Ovary (tissue), 10 donors: Measurements from ENCODE around the gene MED13. TPM values are rescaled to one million over a fixed set of nuclear protein-coding genes. Genes with fewer than 3 reads are reported as not detected.

Experiments
- DNase-seq, 5 donors: peaks; one replicate each; pipeline ENCODE4 v3.0.0-alpha.2; 2019 to 2020
- H3K27ac ChIP-seq, 2 donors: fragments of 200-600 bp; one replicate each; pipeline versions ENCODE4 v1.5.1 to v1.8.0; 2019 to 2022
- H3K27me3 ChIP-seq: fragments of 200-600 bp; one replicate; pipeline ENCODE4 v1.8.0; 2022
- H3K36me3 ChIP-seq: fragments of 200-600 bp; sonication (generic); one replicate; pipeline ENCODE4 v1.5.1; 2019
- H3K4me1 ChIP-seq: one replicate; pipeline ENCODE4 v1.8.1; 2013; ENCODE audit warnings: mild to moderate bottlenecking, moderate library complexity; ENCODE audit not compliant: insufficient read depth
- H3K4me3 ChIP-seq: fragments of 200-600 bp; sonication (generic); one replicate; pipeline ENCODE4 v1.5.1; 2017
- H3K9me3 ChIP-seq, 2 donors: fragments of 200-600 bp in 1 of 2; sonication (generic) in 1 of 2; one replicate each; pipeline versions ENCODE4 v1.5.1 to v1.8.1; 2013 to 2019; ENCODE audit warnings: mild to moderate bottlenecking in 1 of 2, moderate library complexity in 1 of 2
- EP300 ChIP-seq: sonication (generic); formaldehyde crosslinking; IDR thresholded peaks from one replicate; pipeline ENCODE4 v1.6.1; 2017; ENCODE audit warnings: antibody characterized with exemption
- POLR2A ChIP-seq: fragments of 450-650 bp; IDR thresholded peaks from one replicate; pipeline ENCODE4 v1.6.1; 2017; ENCODE audit warnings: antibody characterized with exemption, mild to moderate bottlenecking, moderate library complexity
- WGBS, 3 donors: extraction: QIAGEN DNeasy Blood & Tissue Kit in 1 of 3; methylation state at CpG; one replicate each; pipeline versions ENCODE4 v1.1.5 to v1.1.7; 2013 to 2017; 5-methylcytosine and 5-hydroxymethylcytosine counted together
- intact Hi-C, 4 donors: fragments of 100-400 bp; cut with DNase I; formaldehyde crosslinking; loops; one replicate each; pipeline versions ENCODE4 v1.11.0 to v1.15.1; 2022 to 2023
- long read RNA-seq, 3 donors: library from polyadenylated mRNA in 2 of 3; unstranded in 2 of 3; transcript quantifications; one replicate each; pipeline ENCODE4 v2.0.0 and lab custom pipeline, GENCODE V29; 2021 to 2026
- polyA plus RNA-seq, 2 donors: library from polyadenylated mRNA; stranded (reverse); fragments of 200-250 nt in 1 of 2; fragments of 350-450 nt in 1 of 2; fragmentation: Illumina TruSeq in 1 of 2; extraction: RNeasy Lipid Tissue Mini Kit (QIAGEN cat#74804) in 1 of 2; gene quantifications; one replicate each; pipeline ENCODE4 v1.2.3, GENCODE V29; 2013 to 2014
- total RNA-seq, 7 donors: library from RNA; depleted of rRNA in 2 of 7; stranded (reverse); fragments of >200 nt in 2 of 7; fragmentation: NEBNext Ultra II Directional in 3 of 7; extraction: Animal tissue kit (Norgen Biotek cat#: 25700) in 3 of 7; gene quantifications; one replicate each; pipeline versions ENCODE4 v1.1.0 to v1.2.4, GENCODE V29; 2016 to 2023
- TF ChIP-seq, protein P1 (sequence below), 3 donors: fragments of 450-650 bp in 2 of 3; fragments of 200-600 bp in 1 of 3; IDR thresholded peaks; one replicate each; pipeline versions ENCODE4 v1.5.1 to v1.8.0; 2016 to 2022; ENCODE audit warnings: antibody characterized with exemption in 3 of 3, mild to moderate bottlenecking in 1 of 3
- donor health status: DM: no; HTN: no; CAD: no; lungs with moderate emphysema.
- donor health status: DM: no; HTN: no; CAD: no.
- donor health status: Bipolar disorder and iron deficiency.
- donor health status: DM: yes; HTN: yes; CAD: no.
- donor health status: DM: no; HTN: no; CAD: no.
- donor health status: DM: yes; HTN: yes; CAD: no.

The MED13 gene, protein sequence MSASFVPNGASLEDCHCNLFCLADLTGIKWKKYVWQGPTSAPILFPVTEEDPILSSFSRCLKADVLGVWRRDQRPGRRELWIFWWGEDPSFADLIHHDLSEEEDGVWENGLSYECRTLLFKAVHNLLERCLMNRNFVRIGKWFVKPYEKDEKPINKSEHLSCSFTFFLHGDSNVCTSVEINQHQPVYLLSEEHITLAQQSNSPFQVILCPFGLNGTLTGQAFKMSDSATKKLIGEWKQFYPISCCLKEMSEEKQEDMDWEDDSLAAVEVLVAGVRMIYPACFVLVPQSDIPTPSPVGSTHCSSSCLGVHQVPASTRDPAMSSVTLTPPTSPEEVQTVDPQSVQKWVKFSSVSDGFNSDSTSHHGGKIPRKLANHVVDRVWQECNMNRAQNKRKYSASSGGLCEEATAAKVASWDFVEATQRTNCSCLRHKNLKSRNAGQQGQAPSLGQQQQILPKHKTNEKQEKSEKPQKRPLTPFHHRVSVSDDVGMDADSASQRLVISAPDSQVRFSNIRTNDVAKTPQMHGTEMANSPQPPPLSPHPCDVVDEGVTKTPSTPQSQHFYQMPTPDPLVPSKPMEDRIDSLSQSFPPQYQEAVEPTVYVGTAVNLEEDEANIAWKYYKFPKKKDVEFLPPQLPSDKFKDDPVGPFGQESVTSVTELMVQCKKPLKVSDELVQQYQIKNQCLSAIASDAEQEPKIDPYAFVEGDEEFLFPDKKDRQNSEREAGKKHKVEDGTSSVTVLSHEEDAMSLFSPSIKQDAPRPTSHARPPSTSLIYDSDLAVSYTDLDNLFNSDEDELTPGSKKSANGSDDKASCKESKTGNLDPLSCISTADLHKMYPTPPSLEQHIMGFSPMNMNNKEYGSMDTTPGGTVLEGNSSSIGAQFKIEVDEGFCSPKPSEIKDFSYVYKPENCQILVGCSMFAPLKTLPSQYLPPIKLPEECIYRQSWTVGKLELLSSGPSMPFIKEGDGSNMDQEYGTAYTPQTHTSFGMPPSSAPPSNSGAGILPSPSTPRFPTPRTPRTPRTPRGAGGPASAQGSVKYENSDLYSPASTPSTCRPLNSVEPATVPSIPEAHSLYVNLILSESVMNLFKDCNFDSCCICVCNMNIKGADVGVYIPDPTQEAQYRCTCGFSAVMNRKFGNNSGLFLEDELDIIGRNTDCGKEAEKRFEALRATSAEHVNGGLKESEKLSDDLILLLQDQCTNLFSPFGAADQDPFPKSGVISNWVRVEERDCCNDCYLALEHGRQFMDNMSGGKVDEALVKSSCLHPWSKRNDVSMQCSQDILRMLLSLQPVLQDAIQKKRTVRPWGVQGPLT (N-terminal part only)
- total RNA-seq: 10 to 100 TPM; 53.9 to 85.1 (median 63.8) TPM
- polyA plus RNA-seq: 10 to 100 TPM; 10.4 to 19.0 TPM
- long read RNA-seq, donor 1, partial matches to known transcripts: 9 of 15 reads
- long read RNA-seq, donor 1, other reads (novel, unspliced or antisense): 6 of 15 reads
- long read RNA-seq, donor 2: 0 reads
- long read RNA-seq, donor 3, partial matches to known transcripts: 4 of 8 reads
- long read RNA-seq, donor 3, other reads (novel, unspliced or antisense): 4 of 8 reads

DNA sequence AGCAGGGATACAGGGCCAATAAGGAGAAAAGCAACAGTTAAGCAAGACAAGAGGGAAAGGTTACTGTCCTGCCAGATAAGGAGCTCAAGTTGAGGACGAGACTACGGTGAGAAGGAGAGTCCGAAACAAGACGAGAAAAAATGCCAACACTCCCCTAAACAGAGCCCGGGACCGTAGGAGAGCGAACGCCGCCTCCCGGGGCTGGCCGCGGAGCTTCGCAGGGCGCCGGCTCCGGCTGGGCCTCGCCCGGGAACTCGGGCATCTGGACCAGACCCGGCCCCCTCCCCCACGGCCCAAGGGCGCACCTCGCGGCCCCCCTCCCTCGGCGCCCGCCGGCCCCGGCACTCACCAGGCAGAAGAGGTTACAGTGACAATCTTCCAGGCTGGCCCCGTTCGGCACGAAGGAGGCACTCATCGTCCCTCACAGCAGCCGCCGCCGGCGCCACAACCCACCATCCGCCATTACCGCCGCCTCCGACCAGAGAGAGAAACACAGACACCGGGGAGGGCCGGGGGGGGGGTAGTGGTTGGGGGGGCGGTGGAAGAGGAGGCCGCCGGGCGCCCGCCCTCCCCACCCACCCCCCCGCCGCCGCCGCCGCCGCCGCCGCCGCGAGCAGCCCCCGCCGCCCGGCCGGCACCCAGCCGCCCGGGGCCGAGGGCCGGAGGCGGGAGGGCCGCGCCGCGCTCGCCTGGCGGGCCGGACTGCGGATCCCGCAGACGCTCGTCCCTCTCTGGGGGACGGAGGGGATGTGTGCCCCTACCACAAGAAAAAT, at the start of gene MED13:
Gene MED13 (minus strand): TSS at position 488 of the 773 bp plus-strand sequence. CDS start 73 bp downstream, at position 415.
- H3K9me3 ChIP-seq: no peaks in the 10 kb centered on the region
- 0% methylated on average over 45 to 79 of the region's 79 CpGs for WGBS, 3 donors
- peaks cover 3% of the 10 kb centered on the region for H3K4me1 ChIP-seq
- TF ChIP-seq, protein P1, sequence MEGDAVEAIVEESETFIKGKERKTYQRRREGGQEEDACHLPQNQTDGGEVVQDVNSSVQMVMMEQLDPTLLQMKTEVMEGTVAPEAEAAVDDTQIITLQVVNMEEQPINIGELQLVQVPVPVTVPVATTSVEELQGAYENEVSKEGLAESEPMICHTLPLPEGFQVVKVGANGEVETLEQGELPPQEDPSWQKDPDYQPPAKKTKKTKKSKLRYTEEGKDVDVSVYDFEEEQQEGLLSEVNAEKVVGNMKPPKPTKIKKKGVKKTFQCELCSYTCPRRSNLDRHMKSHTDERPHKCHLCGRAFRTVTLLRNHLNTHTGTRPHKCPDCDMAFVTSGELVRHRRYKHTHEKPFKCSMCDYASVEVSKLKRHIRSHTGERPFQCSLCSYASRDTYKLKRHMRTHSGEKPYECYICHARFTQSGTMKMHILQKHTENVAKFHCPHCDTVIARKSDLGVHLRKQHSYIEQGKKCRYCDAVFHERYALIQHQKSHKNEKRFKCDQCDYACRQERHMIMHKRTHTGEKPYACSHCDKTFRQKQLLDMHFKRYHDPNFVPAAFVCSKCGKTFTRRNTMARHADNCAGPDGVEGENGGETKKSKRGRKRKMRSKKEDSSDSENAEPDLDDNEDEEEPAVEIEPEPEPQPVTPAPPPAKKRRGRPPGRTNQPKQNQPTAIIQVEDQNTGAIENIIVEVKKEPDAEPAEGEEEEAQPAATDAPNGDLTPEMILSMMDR (IDR thresholded peaks at IDR 0.05): no peak
- TF ChIP-seq EP300 (no peak), POLR2A (no peak)
- H3K27ac ChIP-seq: peak within 1 kb of the TSS; percentile 86 to 98
- peak; percentile 60 to 80 (median 67) for DNase-seq
- intact Hi-C loops: loop anchor here in 3 of 4 donors (5.0 to 10.0 kb wide), 3 partner anchors 133 to 653 kb away; no protein-coding TSS in a partner anchor
- no peaks in the 10 kb centered on the region for H3K36me3 ChIP-seq
- H3K4me3 ChIP-seq: peak within 1 kb of the TSS; percentile 98
- H3K27me3 ChIP-seq: no peaks in the 10 kb centered on the region

DNA sequence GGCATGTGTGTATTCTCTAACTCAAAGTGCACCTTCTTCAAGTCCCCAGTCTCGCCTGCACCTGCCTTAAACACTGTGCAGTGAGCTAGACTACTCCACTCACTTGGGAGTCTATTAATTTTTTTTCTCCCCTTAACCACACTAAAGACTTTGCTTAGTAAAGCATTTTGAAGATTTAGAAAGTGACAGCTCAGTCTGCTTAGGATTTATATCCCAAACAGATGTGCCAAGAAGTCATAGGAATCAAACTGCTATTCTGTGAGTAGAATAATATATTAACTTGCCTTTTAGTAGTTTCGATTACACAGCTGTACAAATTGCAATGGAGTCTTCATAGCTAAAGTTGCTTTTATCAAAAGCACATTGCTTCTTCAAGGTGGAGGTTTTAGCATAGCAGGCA, 47.2 kb upstream of the MED13 start:
- H3K4me3 ChIP-seq: no peak overlapping the region
- intact Hi-C loops: no loop called here
- no peaks in the 10 kb centered on the region for H3K27me3 ChIP-seq
- no peaks in the 10 kb centered on the region for H3K36me3 ChIP-seq
- TF ChIP-seq EP300 (no peak), POLR2A (no peak)
- TF ChIP-seq, protein P1 (IDR thresholded peaks at IDR 0.05): no peak
- no peaks in the 10 kb centered on the region for H3K9me3 ChIP-seq
- DNase-seq: no peak
- no peak overlapping the region for H3K27ac ChIP-seq
- 76 to 81% (median 79%) methylated on average over 2 of the region's 2 CpGs for WGBS, 3 donors
- H3K4me1 ChIP-seq: no peaks in the 10 kb centered on the region

DNA sequence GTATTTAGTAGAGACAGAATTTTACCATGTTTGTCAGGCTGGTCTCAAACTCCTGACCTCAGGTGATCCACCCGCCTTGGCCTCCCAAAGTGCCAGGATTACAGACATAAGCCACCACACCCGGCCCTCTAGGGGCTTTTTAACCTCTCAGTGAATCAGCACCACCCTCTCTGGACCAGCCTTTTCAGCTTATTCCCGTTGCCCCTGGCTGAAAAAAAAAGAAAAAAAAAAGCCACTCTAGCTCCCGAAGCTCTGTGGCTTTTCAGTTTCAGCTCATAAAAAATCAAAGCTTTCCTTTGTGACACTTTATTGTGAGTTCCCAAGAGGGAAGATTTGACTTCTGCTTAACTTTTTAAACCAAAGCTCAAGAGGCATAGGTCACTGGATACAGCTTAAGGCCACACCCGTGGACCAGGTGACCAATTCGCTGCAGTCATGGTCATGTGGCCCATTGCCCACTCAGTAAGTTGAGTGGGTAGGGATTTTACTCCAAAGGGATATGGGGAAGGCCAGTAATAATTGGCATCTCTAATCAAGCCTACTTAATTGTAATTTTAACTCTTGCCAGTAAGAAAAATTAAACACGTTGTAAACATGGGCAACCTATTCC, 46.6 kb upstream of the MED13 start:
- Histone ChIP-seq H3K36me3 (no peaks in the 10 kb centered on the region), H3K4me3 (no peak overlapping the region), H3K9me3 (no peaks in the 10 kb centered on the region), H3K27me3 (no peaks in the 10 kb centered on the region), H3K4me1 (no peaks in the 10 kb centered on the region), H3K27ac (no peak overlapping the region)
- no peak for DNase-seq
- WGBS, 3 donors: 56 to 62% (median 60%) methylated on average over 7 of the region's 7 CpGs
- TF ChIP-seq POLR2A (no peak), EP300 (no peak)
- TF ChIP-seq, protein P1 (IDR thresholded peaks at IDR 0.05): no peak
- intact Hi-C loops: no loop called here
